ENCODE measurements around the gene SYNJ1. TPM values are rescaled to one million over a fixed set of nuclear protein-coding genes. Genes with fewer than 3 reads are reported as not detected.

SYNJ1 gene
- total and polyA plus RNA-seq, 4 donors, result 8.0 to 27.4 (median 13.8) TPM

- H3K27me3 ChIP-seq (ENCODE audit: control insufficient read depth in 1 of 2, insufficient read depth in 2 of 2, low read length in 1 of 2), result no peaks in the 10 kb centered on the region
- peaks cover 6 to 7% of the 10 kb centered on the region in 2 donors for H3K36me3 ChIP-seq (ENCODE audit: control insufficient read depth in 1 of 2, insufficient read depth in 2 of 2, low read length in 1 of 2)
- intact Hi-C loops (cut with DNase I), result loop anchor here in 1 of 2 donors (5.0 to 10.0 kb wide), 3 partner anchors 202 to 740 kb away; no protein-coding TSS in a partner anchor
- no peak for DNase-seq
- no peaks in the 10 kb centered on the region for H3K4me1 ChIP-seq (ENCODE audit: control insufficient read depth in 1 of 2, insufficient read depth in 2 of 2, low read length in 2 of 2)
- no peaks in the 10 kb centered on the region for H3K9me3 ChIP-seq (ENCODE audit: control insufficient read depth, low read length)
- no peak overlapping the region for H3K27ac ChIP-seq (ENCODE audit: low read depth in 1 of 2, low read length in 2 of 2)
- no peak for ATAC-seq (ENCODE audit: low FRiP score)
- WGBS, 2 donors, result 65 to 71% methylated on average over 8 of the region's 8 CpGs
- no peak overlapping the region for H3K4me3 ChIP-seq (ENCODE audit: low read length in 2 of 2)
Measured at GRCh38 chr21:32604464-32604863, 123.3 kb downstream of the SYNJ1 start.

GRCh38 chr21:32603131-32603530 lies 124.7 kb downstream of the SYNJ1 start:
- peaks cover 6 to 7% of the 10 kb centered on the region in 2 donors for H3K36me3 ChIP-seq (ENCODE audit: control insufficient read depth in 1 of 2, insufficient read depth in 2 of 2, low read length in 1 of 2)
- no peak overlapping the region for H3K27ac ChIP-seq (ENCODE audit: low read depth in 1 of 2, low read length in 2 of 2)
- intact Hi-C loops (cut with DNase I), result loop anchor here in 1 of 2 donors (5.0 to 10.0 kb wide), 3 partner anchors 201 to 738 kb away; no protein-coding TSS in a partner anchor
- no peak overlapping the region for H3K4me3 ChIP-seq (ENCODE audit: low read length in 2 of 2)
- no peak for ATAC-seq (ENCODE audit: low FRiP score)
- no peaks in the 10 kb centered on the region for H3K27me3 ChIP-seq (ENCODE audit: control insufficient read depth in 1 of 2, insufficient read depth in 2 of 2, low read length in 1 of 2)
- H3K9me3 ChIP-seq (ENCODE audit: control insufficient read depth, low read length), result no peaks in the 10 kb centered on the region
- WGBS, 2 donors, result 69 to 72% methylated on average over 8 of the region's 8 CpGs
- no peak for DNase-seq
- no peaks in the 10 kb centered on the region for H3K4me1 ChIP-seq (ENCODE audit: control insufficient read depth in 1 of 2, insufficient read depth in 2 of 2, low read length in 2 of 2)

- no peak for DNase-seq
- H3K36me3 ChIP-seq (ENCODE audit: control insufficient read depth in 1 of 2, insufficient read depth in 2 of 2, low read length in 1 of 2), result peaks cover 6 to 7% of the 10 kb centered on the region in 2 donors
- WGBS, 2 donors, result 93 to 96% methylated on average over 6 of the region's 6 CpGs
- no peaks in the 10 kb centered on the region for H3K9me3 ChIP-seq (ENCODE audit: control insufficient read depth, low read length)
- no peak overlapping the region for H3K27ac ChIP-seq (ENCODE audit: low read depth in 1 of 2, low read length in 2 of 2)
- H3K4me3 ChIP-seq (ENCODE audit: low read length in 2 of 2), result no peak overlapping the region
- intact Hi-C loops (cut with DNase I), result loop anchor here in 1 of 2 donors (5.0 to 10.0 kb wide), 3 partner anchors 200 to 737 kb away; no protein-coding TSS in a partner anchor
- H3K27me3 ChIP-seq (ENCODE audit: control insufficient read depth in 1 of 2, insufficient read depth in 2 of 2, low read length in 1 of 2), result no peaks in the 10 kb centered on the region
- ATAC-seq (ENCODE audit: low FRiP score), result peak; percentile 34
- H3K4me1 ChIP-seq (ENCODE audit: control insufficient read depth in 1 of 2, insufficient read depth in 2 of 2, low read length in 2 of 2), result no peaks in the 10 kb centered on the region
Measured at GRCh38 chr21:32602099-32602498, 125.7 kb downstream of the SYNJ1 start.

- Histone ChIP-seq H3K27ac (ENCODE audit: low read depth in 1 of 2, low read length in 2 of 2) (no peak overlapping the region), H3K9me3 (ENCODE audit: control insufficient read depth, low read length) (no peaks in the 10 kb centered on the region), H3K4me1 (ENCODE audit: control insufficient read depth in 1 of 2, insufficient read depth in 2 of 2, low read length in 2 of 2) (no peaks in the 10 kb centered on the region), H3K36me3 (ENCODE audit: control insufficient read depth in 1 of 2, insufficient read depth in 2 of 2, low read length in 1 of 2) (peaks cover 0 to 6% of the 10 kb centered on the region in 2 donors), H3K4me3 (ENCODE audit: low read length in 2 of 2) (no peak overlapping the region), H3K27me3 (ENCODE audit: control insufficient read depth in 1 of 2, insufficient read depth in 2 of 2, low read length in 1 of 2) (no peaks in the 10 kb centered on the region)
- WGBS, 2 donors, result 79 to 87% methylated on average over 8 of the region's 8 CpGs
- ATAC-seq (ENCODE audit: low FRiP score), result no peak
- intact Hi-C loops (cut with DNase I), result no loop called here
- DNase-seq, result no peak
Measured at GRCh38 chr21:32599526-32599925, 128.3 kb downstream of the SYNJ1 start.

- no peaks in the 10 kb centered on the region for H3K4me1 ChIP-seq (ENCODE audit: control insufficient read depth in 1 of 2, insufficient read depth in 2 of 2, low read length in 2 of 2)
- WGBS, 2 donors, result 60 to 72% methylated on average over 5 of the region's 5 CpGs
- DNase-seq, result no peak
- no peak for ATAC-seq (ENCODE audit: low FRiP score)
- peaks cover 0 to 6% of the 10 kb centered on the region in 2 donors for H3K36me3 ChIP-seq (ENCODE audit: control insufficient read depth in 1 of 2, insufficient read depth in 2 of 2, low read length in 1 of 2)
- no peaks in the 10 kb centered on the region for H3K27me3 ChIP-seq (ENCODE audit: control insufficient read depth in 1 of 2, insufficient read depth in 2 of 2, low read length in 1 of 2)
- H3K4me3 ChIP-seq (ENCODE audit: low read length in 2 of 2), result no peak overlapping the region
- no peaks in the 10 kb centered on the region for H3K9me3 ChIP-seq (ENCODE audit: control insufficient read depth, low read length)
- no peak overlapping the region for H3K27ac ChIP-seq (ENCODE audit: low read depth in 1 of 2, low read length in 2 of 2)
- intact Hi-C loops (cut with DNase I), result no loop called here
Measured at GRCh38 chr21:32599091-32599490, 128.7 kb downstream of the SYNJ1 start.

- no peak overlapping the region for H3K4me3 ChIP-seq (ENCODE audit: low read length in 2 of 2)
- intact Hi-C loops (cut with DNase I), result no loop called here
Measured at GRCh38 chr21:32597205-32597604, 130.6 kb downstream of the SYNJ1 start.

GRCh38 chr21:32595431-32595830 lies 132.4 kb downstream of the SYNJ1 start:
- intact Hi-C loops (cut with DNase I), result no loop called here
- no peak for ATAC-seq (ENCODE audit: low FRiP score)
- DNase-seq, result no peak
- WGBS, 2 donors, result 80 to 87% methylated on average over 11 of the region's 11 CpGs
- no peaks in the 10 kb centered on the region for H3K9me3 ChIP-seq (ENCODE audit: control insufficient read depth, low read length)
- H3K27me3 ChIP-seq (ENCODE audit: control insufficient read depth in 1 of 2, insufficient read depth in 2 of 2, low read length in 1 of 2), result no peaks in the 10 kb centered on the region
- H3K27ac ChIP-seq (ENCODE audit: low read depth in 1 of 2, low read length in 2 of 2), result no peak overlapping the region
- H3K4me3 ChIP-seq (ENCODE audit: low read length in 2 of 2), result no peak overlapping the region
- H3K4me1 ChIP-seq (ENCODE audit: control insufficient read depth in 1 of 2, insufficient read depth in 2 of 2, low read length in 2 of 2), result no peaks in the 10 kb centered on the region
- no peaks in the 10 kb centered on the region for H3K36me3 ChIP-seq (ENCODE audit: control insufficient read depth in 1 of 2, insufficient read depth in 2 of 2, low read length in 1 of 2)

More at GRCh38 chr21:32597205-32597604, 130.6 kb downstream of the SYNJ1 start:
- DNase-seq (no peak), ATAC-seq (ENCODE audit: low FRiP score) (no peak)
- Histone ChIP-seq H3K27me3 (ENCODE audit: control insufficient read depth in 1 of 2, insufficient read depth in 2 of 2, low read length in 1 of 2) (no peaks in the 10 kb centered on the region), H3K9me3 (ENCODE audit: control insufficient read depth, low read length) (no peaks in the 10 kb centered on the region), H3K36me3 (ENCODE audit: control insufficient read depth in 1 of 2, insufficient read depth in 2 of 2, low read length in 1 of 2) (peaks cover 0 to 2% of the 10 kb centered on the region in 2 donors), H3K27ac (ENCODE audit: low read depth in 1 of 2, low read length in 2 of 2) (no peak overlapping the region), H3K4me1 (ENCODE audit: control insufficient read depth in 1 of 2, insufficient read depth in 2 of 2, low read length in 2 of 2) (no peaks in the 10 kb centered on the region)
- WGBS, 2 donors, result 63 to 64% methylated on average over 6 of the region's 6 CpGs

- no peaks in the 10 kb centered on the region for H3K36me3 ChIP-seq (ENCODE audit: control insufficient read depth in 1 of 2, insufficient read depth in 2 of 2, low read length in 1 of 2)
- H3K27ac ChIP-seq (ENCODE audit: low read depth in 1 of 2, low read length in 2 of 2), result no peak overlapping the region
- DNase-seq (no peak), ATAC-seq (ENCODE audit: low FRiP score) (no peak)
- 83 to 90% methylated on average over 8 of the region's 8 CpGs for WGBS, 2 donors
- no peaks in the 10 kb centered on the region for H3K4me1 ChIP-seq (ENCODE audit: control insufficient read depth in 1 of 2, insufficient read depth in 2 of 2, low read length in 2 of 2)
- intact Hi-C loops (cut with DNase I), result no loop called here
- H3K9me3 ChIP-seq (ENCODE audit: control insufficient read depth, low read length), result no peaks in the 10 kb centered on the region
- H3K27me3 ChIP-seq (ENCODE audit: control insufficient read depth in 1 of 2, insufficient read depth in 2 of 2, low read length in 1 of 2), result no peaks in the 10 kb centered on the region
- H3K4me3 ChIP-seq (ENCODE audit: low read length in 2 of 2), result no peak overlapping the region
Measured at GRCh38 chr21:32593690-32594089, 134.1 kb downstream of the SYNJ1 start.

GRCh38 chr21:32592929-32593502 lies 134.8 kb downstream of the SYNJ1 start:
- H3K27ac ChIP-seq (ENCODE audit: low read depth in 1 of 2, low read length in 2 of 2), result no peak overlapping the region
- H3K27me3 ChIP-seq (ENCODE audit: control insufficient read depth in 1 of 2, insufficient read depth in 2 of 2, low read length in 1 of 2), result no peaks in the 10 kb centered on the region
- H3K36me3 ChIP-seq (ENCODE audit: control insufficient read depth in 1 of 2, insufficient read depth in 2 of 2, low read length in 1 of 2), result no peaks in the 10 kb centered on the region
- 59 to 67% methylated on average over 10 of the region's 10 CpGs for WGBS, 2 donors
- H3K4me1 ChIP-seq (ENCODE audit: control insufficient read depth in 1 of 2, insufficient read depth in 2 of 2, low read length in 2 of 2), result no peaks in the 10 kb centered on the region
- ATAC-seq (ENCODE audit: low FRiP score) (no peak), DNase-seq (no peak)
- no peaks in the 10 kb centered on the region for H3K9me3 ChIP-seq (ENCODE audit: control insufficient read depth, low read length)
- no peak overlapping the region for H3K4me3 ChIP-seq (ENCODE audit: low read length in 2 of 2)
- intact Hi-C loops (cut with DNase I), result no loop called here
